GM18526 (cell line): ENCODE measurements around the gene SLC6A8.

Experiments
- POLR2A ChIP-seq: IDR thresholded peaks from 3 replicates; pipeline ENCODE4 v1.6.1; 2011; ENCODE audit not compliant: insufficient read length; ENCODE audit errors: extremely low read depth

Gene SLC6A8

GRCh38 chrX:153687121-153688039 lies at the start of gene SLC6A8:
Gene SLC6A8 (plus strand): TSS chrX:153687926. CDS start chrX:153688575, 649 bp downstream.
- no peak for TF ChIP-seq POLR2A

GRCh38 chrX:153638041-153638371 lies 49.7 kb upstream of the SLC6A8 start:
- no peak for TF ChIP-seq POLR2A

GRCh38 chrX:153638436-153639176 lies 49.1 kb upstream of the SLC6A8 start:
- no peak for TF ChIP-seq POLR2A

- no peak for TF ChIP-seq POLR2A
These were observed 48.3 kb upstream of the SLC6A8 start for GRCh38 chrX:153639177-153640044.

GRCh38 chrX:153640045-153640686 lies 47.6 kb upstream of the SLC6A8 start:
- TF ChIP-seq POLR2A: no peak

GRCh38 chrX:153640736-153641575 lies 46.8 kb upstream of the SLC6A8 start:
- no peak for TF ChIP-seq POLR2A

GRCh38 chrX:153641627-153642026 lies 46.1 kb upstream of the SLC6A8 start:
- no peak for TF ChIP-seq POLR2A

GRCh38 chrX:153642051-153642654 lies 45.6 kb upstream of the SLC6A8 start:
- TF ChIP-seq POLR2A: no peak

- TF ChIP-seq POLR2A: no peak
These were observed 44.9 kb upstream of the SLC6A8 start for GRCh38 chrX:153642655-153643430.

- TF ChIP-seq POLR2A: no peak
These were observed 44.0 kb upstream of the SLC6A8 start for GRCh38 chrX:153643431-153644351.

- TF ChIP-seq POLR2A: no peak
These were observed 43.2 kb upstream of the SLC6A8 start for GRCh38 chrX:153644356-153645125.
